GM12878 (cell line): ENCODE results near the gene C6orf52. TPM values are rescaled to one million over a fixed set of nuclear protein-coding genes. Genes with fewer than 3 reads are reported as not detected.
"Not testable (repeated sequence)": the region's sequence is repeated elsewhere in the genome, so short reads cannot be mapped to it uniquely, and the experiment has no call there.

Source experiments
- ATAC-seq: fragments of 200-7000 bp; cut with Tn5 transposase; 3 replicates; pipeline ENCODE4 v1.9.1; 2020; ENCODE audit warnings: mild to moderate bottlenecking, moderate library complexity
- BruUV-seq: library from RNA; stranded (reverse); fragments of 400-500 nt; replicated peaks from 2 replicates; lab custom pipeline; 2021; lab: Mats Ljungman, UMichigan
- CTCF ChIA-PET: fragments of 300-600 bp; sonication (Branson Sonifier 250); formaldehyde crosslinking; extraction: SDS; loops from one replicate; lab custom pipeline; 2021; ENCODE audit warnings: inconsistent platforms; lab: Yijun Ruan, JAX
- POLR2A ChIA-PET: fragments of 350-600 bp; formaldehyde crosslinking; extraction: SDS; loops from one replicate; lab custom pipeline; 2021; ENCODE audit warnings: inconsistent platforms; lab: Charles Lee
- RAD21 ChIA-PET: fragments of 300-600 bp; sonication (Branson Sonifier 250); formaldehyde crosslinking; loops from one replicate; lab custom pipeline; 2023; ENCODE audit warnings: antibody characterized with exemption; ENCODE audit not compliant: unreplicated experiment; lab: Charles Lee
- SMC1A ChIA-PET: fragments of 300-600 bp; sonication (Branson Sonifier 250); formaldehyde crosslinking; loops from one replicate; lab custom pipeline; 2023; ENCODE audit not compliant: unreplicated experiment, uncharacterized antibody; lab: Charles Lee
- DNase-seq: peaks from one replicate; pipeline ENCODE4 v3.0.0-alpha.2; 2011; ENCODE audit warnings: low read depth, low spot score
- FAIRE-seq: peaks from 3 replicates; lab custom pipeline; 2011; peaks lifted over from hg19 to GRCh38; lab: Jason Lieb, UNC
- H2AFZ ChIP-seq: 2 replicates; pipeline ENCODE4 v1.6.0; 2011; ENCODE audit warnings: low read depth, low read length, control low read depth; ENCODE audit not compliant: control insufficient read depth
- H3K27ac ChIP-seq: 2 replicates; pipeline ENCODE4 v1.5.1; 2011; ENCODE audit warnings: control low read depth; ENCODE audit not compliant: control insufficient read depth, insufficient read depth
- H3K27me3 ChIP-seq, 2 experiments: replicated peaks in 1 of 2; 2 replicates each; pipeline versions ENCODE4 v1.6.0 to v1.6.1; 2011; ENCODE audit warnings: low read length in 1 of 2; ENCODE audit not compliant: control insufficient read depth in 2 of 2, insufficient read depth in 2 of 2
- H3K36me3 ChIP-seq, 2 experiments: 2 replicates each; pipeline ENCODE4 v1.5.1; 2011; ENCODE audit warnings: low read length in 1 of 2; ENCODE audit not compliant: control insufficient read depth in 2 of 2, insufficient read depth in 2 of 2
- H3K4me1 ChIP-seq: 2 replicates; pipeline ENCODE4 v1.6.1; 2011; ENCODE audit warnings: mild to moderate bottlenecking, low read length, moderate library complexity, mixed read lengths; ENCODE audit not compliant: control insufficient read depth, insufficient read depth
- H3K4me2 ChIP-seq: 2 replicates; pipeline ENCODE4 v1.6.0; 2011; ENCODE audit warnings: control low read depth; ENCODE audit not compliant: control insufficient read depth, insufficient read depth
- H3K4me3 ChIP-seq: fragments of 200-600 bp; sonication (generic); 2 replicates; pipeline ENCODE4 v1.5.1; 2016
- H3K79me2 ChIP-seq: 2 replicates; pipeline ENCODE4 v1.6.0; 2011; ENCODE audit warnings: low read length; ENCODE audit not compliant: control insufficient read depth, insufficient read depth
- H3K9ac ChIP-seq: 2 replicates; pipeline ENCODE4 v1.8.0; 2011; ENCODE audit warnings: low read length, control low read depth, mixed read lengths; ENCODE audit not compliant: control insufficient read depth, insufficient read depth
- H3K9me3 ChIP-seq: replicated peaks from 3 replicates; pipeline ENCODE4 v1.5.1; 2011; ENCODE audit warnings: mild to moderate bottlenecking, low read length; ENCODE audit not compliant: control insufficient read depth, insufficient read depth
- H4K20me1 ChIP-seq: 2 replicates; pipeline ENCODE4 v1.6.0; 2011; ENCODE audit not compliant: control insufficient read depth, insufficient read depth
- JUND ChIP-seq: IDR thresholded peaks from 2 replicates; pipeline ENCODE4 v1.6.1; 2012; ENCODE audit warnings: low read depth, mild to moderate bottlenecking, low read length, improper control_type of control experiment, moderate library complexity
- MEF2A ChIP-seq: IDR thresholded peaks from 2 replicates; pipeline ENCODE4 v1.6.1; 2011; ENCODE audit warnings: low read depth, mild to moderate bottlenecking, low read length, moderate library complexity; ENCODE audit not compliant: insufficient read depth
- NBN ChIP-seq: fragments of 450-650 bp; IDR thresholded peaks from 2 replicates; pipeline ENCODE4 v1.6.1; 2016
- NFYB ChIP-seq: IDR thresholded peaks from 2 replicates; pipeline ENCODE4 v1.6.1; 2011; ENCODE audit warnings: low read depth, mild to moderate bottlenecking, low read length, improper control_type of control experiment, moderate library complexity; ENCODE audit not compliant: insufficient read depth
- RFX5 ChIP-seq: IDR thresholded peaks from 2 replicates; pipeline ENCODE4 v1.6.1; 2011; ENCODE audit warnings: low read depth, low read length, improper control_type of control experiment
- RUNX3 ChIP-seq: IDR thresholded peaks from 2 replicates; pipeline ENCODE4 v1.6.1; 2012; ENCODE audit warnings: low read length, inconsistent platforms
- SP1 ChIP-seq: IDR thresholded peaks from one replicate; pipeline ENCODE4 v1.6.1; 2011; ENCODE audit warnings: low read depth, low read length
- ZNF217 ChIP-seq: fragments of 450-650 bp; IDR thresholded peaks from 2 replicates; pipeline ENCODE4 v1.6.1; 2017; ENCODE audit warnings: antibody characterized with exemption, mild to moderate bottlenecking
- ZNF274 ChIP-seq: IDR thresholded peaks from one replicate; pipeline ENCODE4 v1.8.0; 2011; ENCODE audit not compliant: insufficient read length, insufficient read depth
- WGBS: methylation state at CpG from one replicate; pipeline ENCODE4 v1.1.6; 2016; ENCODE audit warnings: low lambda C conversion rate; ENCODE audit not compliant: insufficient replicate concordance, insufficient coverage; ENCODE audit errors: missing lambda C conversion rate; 5-methylcytosine and 5-hydroxymethylcytosine counted together
- in situ Hi-C: fragments of 300-500 bp; cut with MboI; formaldehyde crosslinking; loops from 9 replicates; pipeline ENCODE4 v1.14.3; 2018; ENCODE audit warnings: mixed read lengths
- intact Hi-C: fragments of 100-400 bp; cut with micrococcal nuclease; formaldehyde crosslinking; loops from one replicate; pipeline ENCODE4 v1.14.2; 2022; ENCODE audit not compliant: unreplicated experiment
- polyA plus RNA-seq, 11 experiments: library from polyadenylated mRNA; depleted of rRNA in 4 of 11; unstranded in 6 of 11; stranded (reverse) in 5 of 11; fragments of >200 nt; fragmentation: Nextera tagmentation in 4 of 11; fragmentation: Illumina TruSeq in 1 of 11; extraction: Ambion mirVana in 4 of 11; extraction: Trizol in 1 of 11; gene quantifications; 1 replicate in 1 of 11; 2 replicates in 10 of 11; pipeline versions ENCODE4 v1.2.1 to v1.2.3, GENCODE V29; 2011 to 2016; ENCODE audit warnings: inconsistent platforms in 2 of 11, missing spikeins in 2 of 11, low read depth in 1 of 11
- total RNA-seq, 4 experiments: library from RNA; depleted of rRNA in 3 of 4; stranded (reverse); fragments of >200 nt in 3 of 4; fragmentation: Illumina TruSeq in 1 of 4; extraction: Trizol in 1 of 4; gene quantifications; 2 replicates each; pipeline versions ENCODE4 v1.2.1 to v1.2.3, GENCODE V29; 2013 to 2021
- TF ChIP-seq, protein P1 (sequence below): fragments of 450-650 bp; formaldehyde crosslinking; IDR thresholded peaks from 2 replicates; pipeline ENCODE4 v1.5.0; 2022; ENCODE audit warnings: mild to moderate bottlenecking, missing genetic modification characterization
- TF ChIP-seq, protein P2 (sequence below): IDR thresholded peaks from 2 replicates; pipeline ENCODE4 v1.6.1; 2012; ENCODE audit warnings: low read depth, low read length, improper control_type of control experiment

The C6orf52 gene
- total and polyA plus RNA-seq, 10 of the 15 experiments (the other 5 are each of a cell fraction or from before 2014, with no cell fraction given), result 2.7 to 15.1 (median 4.9) TPM

DNA sequence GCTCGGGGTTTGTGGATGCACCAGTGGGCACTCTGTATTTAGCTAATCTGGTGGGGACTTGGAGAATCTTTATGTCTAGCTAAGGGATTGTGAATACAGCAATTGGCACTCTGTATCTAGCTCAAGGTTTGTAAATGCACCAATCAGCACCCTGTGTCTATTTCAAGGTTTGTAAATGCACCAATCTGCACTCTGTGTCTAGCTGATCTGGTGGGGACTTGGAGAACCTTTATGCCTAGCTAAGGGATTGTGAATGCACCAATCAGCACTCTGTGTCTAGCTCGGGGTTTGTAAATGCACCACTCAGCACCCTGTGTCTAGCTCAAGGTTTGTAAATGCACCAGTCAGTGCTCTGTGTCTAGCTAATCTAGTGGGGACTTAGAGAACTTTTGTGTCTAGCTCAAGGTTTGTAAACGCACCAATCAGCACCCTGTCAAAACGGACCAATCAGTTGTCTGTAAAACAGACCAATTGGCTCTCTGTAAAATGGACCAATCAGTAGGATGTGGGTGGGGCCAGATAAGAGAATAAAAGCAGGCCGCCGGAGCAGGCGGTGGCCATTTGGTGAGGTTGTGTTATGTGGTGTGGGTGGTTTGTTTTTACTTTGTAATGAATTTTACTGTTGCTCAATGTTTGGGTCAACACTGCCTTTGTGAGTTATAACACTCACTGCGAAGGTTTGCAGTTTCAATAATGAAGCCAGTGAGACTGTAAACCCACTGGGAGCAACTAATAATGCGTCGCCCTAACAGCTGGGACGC, 33.8 kb downstream of the C6orf52 start:
- CTCF ChIA-PET, result interaction anchor here (0.8 to 1.1 kb wide), 2 partner anchors 9 to 182 kb away, joined by 3 read pairs; no protein-coding TSS in a partner anchor
- RAD21 ChIA-PET, result interaction anchor here (1.0 to 1.4 kb wide), 3 partner anchors 23 to 29 kb away, joined by 4 to 6 read pairs (median 4); no protein-coding TSS in a partner anchor
- H3K27me3 ChIP-seq, H3K9ac ChIP-seq, H3K79me2 ChIP-seq, FAIRE-seq, H3K9me3 ChIP-seq, H3K4me2 ChIP-seq, H4K20me1 ChIP-seq, BruUV-seq, intact Hi-C loops, H3K36me3 ChIP-seq, DNase-seq, ATAC-seq, H3K27ac ChIP-seq, H2AFZ ChIP-seq, H3K4me3 ChIP-seq, H3K4me1 ChIP-seq, in situ Hi-C loops: not testable (repeated sequence)
- SMC1A ChIA-PET, result interaction anchor here (1.1 to 1.9 kb wide), 4 partner anchors 16 to 68 kb away, joined by 3 to 4 read pairs (median 3); no protein-coding TSS in a partner anchor
- POLR2A ChIA-PET, result interaction anchor here (1.1 kb wide), 1 partner anchor 34 kb away, joined by 3 read pairs; the partner anchor contains the start of genes C6orf52 and PAK1IP1
- WGBS, result 66% methylated on average over 11 of the region's 11 CpGs
- TF ChIP-seq NFYB, result peak; percentile 23; the same call in 1 of the 2 replicates

DNA sequence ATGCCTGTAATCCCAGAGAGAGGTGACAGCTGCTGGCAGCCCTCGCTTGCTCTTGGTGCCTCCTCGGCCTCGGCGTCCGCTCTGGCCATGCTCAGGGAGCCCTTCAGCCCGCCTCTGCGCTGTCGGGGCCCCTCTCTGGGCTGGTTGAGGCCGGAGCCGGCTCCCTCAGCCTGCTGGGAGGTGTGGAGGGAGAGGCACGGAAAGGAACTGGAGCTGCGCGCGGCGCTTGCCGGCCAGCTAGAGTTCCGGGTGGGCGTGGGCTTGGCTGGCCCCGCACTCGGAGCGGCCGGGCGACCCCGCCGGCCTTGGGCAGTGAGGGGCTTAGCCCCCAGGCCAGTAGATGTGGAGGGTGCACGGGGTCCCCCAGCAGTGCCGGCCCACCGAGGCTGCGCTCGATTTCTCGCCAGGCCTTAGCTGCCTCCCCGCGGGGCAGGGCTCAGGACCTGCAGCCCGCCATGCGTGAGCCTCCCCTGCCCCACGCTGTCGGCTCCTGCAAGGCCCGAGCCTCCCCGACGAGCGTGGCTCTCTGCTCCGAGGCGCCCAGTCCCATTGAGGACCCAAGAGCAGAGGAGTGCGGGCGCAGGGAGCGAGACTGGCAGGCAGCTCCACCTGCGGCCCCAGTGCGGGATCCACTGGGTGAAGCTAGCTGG, 34.6 kb downstream of the C6orf52 start:
- Histone ChIP-seq H2AFZ (peak overlapping the region; percentile 39), H3K9me3 (no peaks in the 10 kb centered on the region; the same call in 2 of the 3 replicates), H3K27me3 (no peaks in the 10 kb centered on the region), H3K9ac (no peak overlapping the region; the same call in 1 of the 2 replicates), H3K4me1 (0 out of 2 replicates have a peak, but pooled peaks cover 4% of the 10 kb centered on the region), H3K4me3 (no peak overlapping the region), H4K20me1 (no peaks in the 10 kb centered on the region), H3K27ac (no peak overlapping the region), H3K36me3 (no peaks in the 10 kb centered on the region), H3K4me2 (peak overlapping the region; percentile 4; the same call in 1 of the 2 replicates), H3K79me2 (no peaks in the 10 kb centered on the region)
- intact Hi-C loops, result no loop called here
- ATAC-seq, result peak; percentile 83
- RAD21 ChIA-PET, result interaction anchor here (1.0 to 1.4 kb wide), 3 partner anchors 23 to 29 kb away, joined by 4 to 6 read pairs (median 4); no protein-coding TSS in a partner anchor
- FAIRE-seq, result no peak
- POLR2A ChIA-PET, result interaction anchor here (1.1 kb wide), 1 partner anchor 35 kb away, joined by 3 read pairs; the partner anchor contains the start of genes C6orf52 and PAK1IP1
- SMC1A ChIA-PET, result interaction anchor here (0.6 to 1.9 kb wide), 4 partner anchors 15 to 687 kb away, joined by 3 to 4 read pairs (median 3); no protein-coding TSS in a partner anchor
- CTCF ChIA-PET, result interaction anchor here (0.8 to 1.3 kb wide), 3 partner anchors 8 to 182 kb away, joined by 3 read pairs; no protein-coding TSS in a partner anchor
- no peak for DNase-seq
- BruUV-seq, result no TSS peak
- WGBS, result 85% methylated on average over 44 of the region's 48 CpGs
- in situ Hi-C loops, result no loop called here
- TF ChIP-seq MEF2A (no peak), ZNF274 (no peak), SP1 (no peak), RFX5 (no peak), RUNX3 (no peak), JUND (no peak), NBN (no peak), ZNF217 (no peak)
- TF ChIP-seq, protein P1, sequence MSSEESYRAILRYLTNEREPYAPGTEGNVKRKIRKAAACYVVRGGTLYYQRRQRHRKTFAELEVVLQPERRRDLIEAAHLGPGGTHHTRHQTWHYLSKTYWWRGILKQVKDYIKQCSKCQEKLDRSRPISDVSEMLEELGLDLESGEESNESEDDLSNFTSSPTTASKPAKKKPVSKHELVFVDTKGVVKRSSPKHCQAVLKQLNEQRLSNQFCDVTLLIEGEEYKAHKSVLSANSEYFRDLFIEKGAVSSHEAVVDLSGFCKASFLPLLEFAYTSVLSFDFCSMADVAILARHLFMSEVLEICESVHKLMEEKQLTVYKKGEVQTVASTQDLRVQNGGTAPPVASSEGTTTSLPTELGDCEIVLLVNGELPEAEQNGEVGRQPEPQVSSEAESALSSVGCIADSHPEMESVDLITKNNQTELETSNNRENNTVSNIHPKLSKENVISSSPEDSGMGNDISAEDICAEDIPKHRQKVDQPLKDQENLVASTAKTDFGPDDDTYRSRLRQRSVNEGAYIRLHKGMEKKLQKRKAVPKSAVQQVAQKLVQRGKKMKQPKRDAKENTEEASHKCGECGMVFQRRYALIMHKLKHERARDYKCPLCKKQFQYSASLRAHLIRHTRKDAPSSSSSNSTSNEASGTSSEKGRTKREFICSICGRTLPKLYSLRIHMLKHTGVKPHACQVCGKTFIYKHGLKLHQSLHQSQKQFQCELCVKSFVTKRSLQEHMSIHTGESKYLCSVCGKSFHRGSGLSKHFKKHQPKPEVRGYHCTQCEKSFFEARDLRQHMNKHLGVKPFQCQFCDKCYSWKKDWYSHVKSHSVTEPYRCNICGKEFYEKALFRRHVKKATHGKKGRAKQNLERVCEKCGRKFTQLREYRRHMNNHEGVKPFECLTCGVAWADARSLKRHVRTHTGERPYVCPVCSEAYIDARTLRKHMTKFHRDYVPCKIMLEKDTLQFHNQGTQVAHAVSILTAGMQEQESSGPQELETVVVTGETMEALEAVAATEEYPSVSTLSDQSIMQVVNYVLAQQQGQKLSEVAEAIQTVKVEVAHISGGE, result no peak
- TF ChIP-seq, protein P2, sequence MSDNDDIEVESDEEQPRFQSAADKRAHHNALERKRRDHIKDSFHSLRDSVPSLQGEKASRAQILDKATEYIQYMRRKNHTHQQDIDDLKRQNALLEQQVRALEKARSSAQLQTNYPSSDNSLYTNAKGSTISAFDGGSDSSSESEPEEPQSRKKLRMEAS, result no peak
